ENCODE data around the gene TCFL5. TPM values are rescaled to one million over a fixed set of nuclear protein-coding genes. Genes with fewer than 3 reads are reported as not detected.

Gene TCFL5
- total RNA-seq, 4 donors from 2014 or later: 12.1 to 13.9 (median 13.1) TPM

Other genes with a start within 250 kb of the TCFL5 start
- gene SLCO4A1, start 219.3 kb downstream of the TCFL5 start, total RNA-seq: 100 to 1,000 TPM in 1 of 4 donors, 10 to 100 TPM in 3; 77.9 to 107 (median 81.5) TPM
- under 1 TPM in 3 of 4 donors, not detected in 1; 0.07 to 0.61 (median 0.13) TPM for gene NTSR1, start 153.0 kb downstream of the TCFL5 start, total RNA-seq
- 10 to 100 TPM in 3 of 4 donors, 1 to 10 TPM in 1; 9.8 to 13.9 (median 10.2) TPM for gene MRGBP, start 65.3 kb downstream of the TCFL5 start, total RNA-seq
- 10 to 100 TPM; 50.3 to 76.9 (median 58.5) TPM for gene OGFR, start 57.0 kb downstream of the TCFL5 start, total RNA-seq
- gene COL9A3, start 44.8 kb downstream of the TCFL5 start, total RNA-seq: 10 to 100 TPM in 2 of 4 donors, 1 to 10 TPM in 2; 5.6 to 14.1 (median 10.8) TPM
- gene DIDO1, start 64.7 kb upstream of the TCFL5 start, total RNA-seq: 100 to 1,000 TPM in 1 of 4 donors, 10 to 100 TPM in 3; 54.2 to 105 (median 70.7) TPM
- gene GID8, start 76.3 kb upstream of the TCFL5 start, total RNA-seq: 10 to 100 TPM; 39.6 to 59.3 (median 44.2) TPM
- 1 to 10 TPM in 2 of 4 donors, under 1 TPM in 2; 0.46 to 1.1 (median 0.73) TPM for gene SLC17A9, start 90.9 kb upstream of the TCFL5 start, total RNA-seq
- under 1 TPM in 1 of 4 donors, not detected in 3; 0.23 TPM for gene BHLHE23, start 145.1 kb upstream of the TCFL5 start, total RNA-seq

Data from lower leg skin (tissue), 4 donors.